CD14-positive monocyte (primary cell): ENCODE results near the gene AADAC. TPM values are rescaled to one million over a fixed set of nuclear protein-coding genes. Genes with fewer than 3 reads are reported as not detected.

Experiments used
- DNase-seq, 3 donors: peaks; one replicate each; pipeline ENCODE4 v3.0.0-alpha.2; 2011 to 2022
- H2AFZ ChIP-seq: 2 replicates; pipeline ENCODE4 v1.6.0; 2012; ENCODE audit warnings: mild to moderate bottlenecking, low read depth, low read length, inconsistent platforms; ENCODE audit not compliant: insufficient read depth, poor library complexity, severe bottlenecking
- H3K27ac ChIP-seq, 2 donors: 1 replicate in 1 of 2; 2 replicates in 1 of 2; pipeline ENCODE4 v1.5.1; 2012 to 2013; ENCODE audit warnings: low read length in 2 of 2, control low read depth in 1 of 2, inconsistent platforms in 1 of 2, low read depth in 1 of 2, mild to moderate bottlenecking in 1 of 2
- H3K27me3 ChIP-seq, 2 donors: one replicate each; pipeline versions ENCODE4 v1.6.0 to v1.6.1; 2011 to 2013; ENCODE audit warnings: low read length in 2 of 2; ENCODE audit not compliant: control insufficient read depth in 2 of 2, insufficient read depth in 2 of 2
- H3K36me3 ChIP-seq, 2 donors: replicated peaks in 1 of 2; 1 replicate in 1 of 2; 2 replicates in 1 of 2; pipeline versions ENCODE4 v1.5.1 to v1.6.1; 2012 to 2013; ENCODE audit warnings: low read length in 2 of 2, control low read depth in 1 of 2, inconsistent platforms in 1 of 2, mild to moderate bottlenecking in 1 of 2; ENCODE audit not compliant: insufficient read depth in 2 of 2, control insufficient read depth in 1 of 2
- H3K4me1 ChIP-seq, 2 donors: 1 replicate in 1 of 2; 2 replicates in 1 of 2; pipeline versions ENCODE4 v1.5.1 to v1.6.1; 2012 to 2013; ENCODE audit warnings: low read length in 2 of 2, control low read depth in 1 of 2, inconsistent platforms in 1 of 2, mild to moderate bottlenecking in 1 of 2, moderate library complexity in 1 of 2; ENCODE audit not compliant: insufficient read depth in 2 of 2, control insufficient read depth in 1 of 2
- H3K4me2 ChIP-seq: replicated peaks from 2 replicates; pipeline ENCODE3; 2012; ENCODE audit warnings: low read length, moderate library complexity, mild to moderate bottlenecking; ENCODE audit not compliant: poor library complexity, severe bottlenecking; ENCODE audit errors: extremely low read depth
- H3K4me3 ChIP-seq, 3 experiments: fragments of 200-600 bp in 1 of 3; sonication (generic) in 1 of 3; replicated peaks in 1 of 3; 1 replicate in 2 of 3; 2 replicates in 1 of 3; pipeline ENCODE4 v1.5.1; 2011 to 2013; ENCODE audit warnings: low read length in 3 of 3, mild to moderate bottlenecking in 3 of 3, control low read depth in 2 of 3, low read depth in 2 of 3, inconsistent platforms in 1 of 3, moderate library complexity in 1 of 3
- H3K79me2 ChIP-seq: 2 replicates; pipeline ENCODE4 v1.6.0; 2012; ENCODE audit warnings: mild to moderate bottlenecking, control low read depth, inconsistent platforms, low read length, moderate library complexity; ENCODE audit not compliant: insufficient read depth
- H3K9ac ChIP-seq: 2 replicates; pipeline ENCODE4 v1.6.0; 2017; ENCODE audit warnings: low read length, mild to moderate bottlenecking; ENCODE audit not compliant: insufficient read depth, poor library complexity, severe bottlenecking
- H3K9me3 ChIP-seq, 2 donors: replicated peaks in 1 of 2; 1 replicate in 1 of 2; 2 replicates in 1 of 2; pipeline versions ENCODE4 v1.5.1 to v1.6.1; 2012 to 2013; ENCODE audit warnings: low read length in 2 of 2, control low read depth in 1 of 2; ENCODE audit not compliant: control insufficient read depth in 1 of 2, insufficient read depth in 1 of 2
- H4K20me1 ChIP-seq: 2 replicates; pipeline ENCODE4 v1.6.0; 2012; ENCODE audit warnings: mild to moderate bottlenecking, low read length, control low read depth, moderate library complexity; ENCODE audit not compliant: insufficient read depth
- H3K27ac Mint-ChIP-seq, 7 donors: one replicate each; pipeline ENCODE4 v1.8.0; 2020; ENCODE audit warnings: mild to moderate bottlenecking in 7 of 7, mixed read lengths in 7 of 7, moderate library complexity in 6 of 7, inconsistent platforms in 2 of 7
- H3K27me3 Mint-ChIP-seq, 3 donors: one replicate each; pipeline ENCODE4 v1.8.0; 2021 to 2022; ENCODE audit warnings: low read depth in 3 of 3, mild to moderate bottlenecking in 3 of 3, mixed read lengths in 3 of 3, moderate library complexity in 3 of 3, inconsistent platforms in 1 of 3
- H3K36me3 Mint-ChIP-seq, 2 donors: one replicate each; pipeline ENCODE4 v1.8.0; 2020; ENCODE audit warnings: mixed read lengths in 2 of 2, inconsistent platforms in 1 of 2, mild to moderate bottlenecking in 1 of 2
- H3K4me1 Mint-ChIP-seq: one replicate; pipeline ENCODE4 v1.8.0; 2020; ENCODE audit warnings: mild to moderate bottlenecking, mixed read lengths
- H3K4me3 Mint-ChIP-seq, 2 donors: one replicate each; pipeline ENCODE4 v1.8.0; 2020; ENCODE audit warnings: mild to moderate bottlenecking in 2 of 2, mixed read lengths in 2 of 2, moderate library complexity in 1 of 2
- H3K9me3 Mint-ChIP-seq, 7 donors: one replicate each; pipeline ENCODE4 v1.8.0; 2020 to 2022; ENCODE audit warnings: mixed read lengths in 7 of 7, mild to moderate bottlenecking in 6 of 7, moderate library complexity in 6 of 7, inconsistent platforms in 2 of 7
- CTCF ChIP-seq: fragments of 200-600 bp; IDR thresholded peaks from one replicate; pipeline ENCODE4 v1.8.0; 2022; ENCODE audit warnings: antibody characterized with exemption, mild to moderate bottlenecking
- WGBS: methylation state at CpG from one replicate; pipeline ENCODE4 v1.1.5; 2013; ENCODE audit warnings: missing lambda C conversion rate; ENCODE audit not compliant: insufficient coverage; 5-methylcytosine and 5-hydroxymethylcytosine counted together
- intact Hi-C, 2 donors: fragments of 100-400 bp; cut with micrococcal nuclease; formaldehyde crosslinking; loops; one replicate each; pipeline versions ENCODE4 v1.15.0 to v1.15.1; 2023
- polyA plus RNA-seq, 3 donors: library from polyadenylated mRNA; depleted of rRNA in 1 of 3; unstranded in 2 of 3; stranded (reverse) in 1 of 3; fragments of 300-500 nt in 2 of 3; fragments of >200 nt in 1 of 3; fragmentation: Illumina TruSeq in 2 of 3; gene quantifications; 1 replicate in 2 of 3; 2 replicates in 1 of 3; pipeline ENCODE4 v1.2.3, GENCODE V29; 2012 to 2021

The AADAC gene
- polyA plus RNA-seq, 3 donors: not detected

GRCh38 chr3:151839313-151839631 is 25.4 kb downstream of the AADAC start:
- Histone ChIP-seq H3K9ac (no peak overlapping the region), H3K36me3 (no peaks in the 10 kb centered on the region), H3K4me1 (peaks cover 4 to 5% of the 10 kb centered on the region in 2 donors), H3K4me2 (no peak overlapping the region), H3K79me2 (no peaks in the 10 kb centered on the region), H3K9me3 (no peaks in the 10 kb centered on the region), H3K27ac (no peak overlapping the region), H4K20me1 (no peaks in the 10 kb centered on the region), H3K27me3 (no peaks in the 10 kb centered on the region), H2AFZ (no peak overlapping the region), H3K4me3 (no peak overlapping the region)
- H3K36me3 Mint-ChIP-seq: no peaks in the 10 kb centered on the region
- intact Hi-C loops: loop anchor here (2.0 to 10.0 kb wide), 4 partner anchors 80 to 547 kb away; no protein-coding TSS in a partner anchor
- 100% methylated on average over 1 of the region's 1 CpG for WGBS
- H3K9me3 Mint-ChIP-seq: no peaks in the 10 kb centered on the region
- TF ChIP-seq CTCF: peak; percentile 62
- no peak overlapping the region for H3K4me3 Mint-ChIP-seq
- DNase-seq: no peak
- peaks cover 13% of the 10 kb centered on the region for H3K4me1 Mint-ChIP-seq
- H3K27me3 Mint-ChIP-seq: peaks cover 0 to 5% (median 0%) of the 10 kb centered on the region in 3 donors
- no peak overlapping the region for H3K27ac Mint-ChIP-seq

GRCh38 chr3:151841801-151842200 is 27.9 kb downstream of the AADAC start:
- Mint-ChIP-seq H3K4me3 (no peak overlapping the region), H3K4me1 (peaks cover 8% of the 10 kb centered on the region), H3K27me3 (peaks cover 0 to 2% (median 0%) of the 10 kb centered on the region in 3 donors), H3K9me3 (peaks cover 0 to 4% (median 0%) of the 10 kb centered on the region in 7 donors), H3K36me3 (no peaks in the 10 kb centered on the region), H3K27ac (no peak overlapping the region)
- Histone ChIP-seq H2AFZ (no peak overlapping the region), H3K4me2 (no peak overlapping the region), H3K4me1 (peaks cover 4% of the 10 kb centered on the region in 2 donors), H3K9ac (no peak overlapping the region), H3K79me2 (no peaks in the 10 kb centered on the region), H3K9me3 (no peaks in the 10 kb centered on the region), H3K27me3 (no peaks in the 10 kb centered on the region), H4K20me1 (no peaks in the 10 kb centered on the region), H3K36me3 (no peaks in the 10 kb centered on the region), H3K27ac (no peak overlapping the region), H3K4me3 (no peak overlapping the region)
- no peak for DNase-seq
- TF ChIP-seq CTCF: no peak
- intact Hi-C loops: loop anchor here in 1 of 2 donors (10.0 kb wide), 1 partner anchor 73 kb away; no protein-coding TSS in a partner anchor
- WGBS: no CpG with 5 or more reads among the region's 6 CpGs
